HCT116 (cell line): Measurements from ENCODE around the gene TOP2B. TPM values are rescaled to one million over a fixed set of nuclear protein-coding genes. Genes with fewer than 3 reads are reported as not detected.

ENCODE experiments used
- ATAC-seq: fragments of 200-7000 bp; cut with Tn5 transposase; 2 replicates; pipeline ENCODE4 v1.9.1; 2020; ENCODE audit warnings: mild to moderate bottlenecking, moderate library complexity
- BruUV-seq: library from RNA; stranded (reverse); fragments of 400-500 nt; replicated peaks from 2 replicates; lab custom pipeline; 2021; lab: Mats Ljungman, UMichigan
- CTCF ChIA-PET: fragments of 300-600 bp; sonication (Branson Sonifier 250); formaldehyde crosslinking; loops from one replicate; lab custom pipeline; 2021; ENCODE audit warnings: antibody characterized with exemption; lab: Charles Lee
- POLR2A ChIA-PET: fragments of 300-600, 350-600 bp; sonication (Branson Sonifier 250); formaldehyde crosslinking; loops from one replicate; lab custom pipeline; 2021; ENCODE audit warnings: antibody characterized with exemption; lab: Charles Lee
- RAD21 ChIA-PET, 2 experiments: fragments of 300-600 bp; sonication (Branson Sonifier 250); formaldehyde crosslinking; loops; one replicate each; lab custom pipeline; 2023; ENCODE audit warnings: low total read pairs in 2 of 2; ENCODE audit not compliant: uncharacterized antibody in 2 of 2, unreplicated experiment in 2 of 2, low non-redundant PET in 1 of 2; lab: Charles Lee
- DNase-seq: peaks from one replicate; pipeline ENCODE4 v3.0.0-alpha.2; 2010; ENCODE audit warnings: low read depth, low spot score
- H2AFZ ChIP-seq: fragments of 200-600 bp; shearing (Covaris generic), sonication (generic); 2 replicates; pipeline ENCODE4 v1.6.1; 2017; ENCODE audit warnings: low read depth, mixed run types, mixed read lengths, antibody characterized with exemption, low read length; ENCODE audit not compliant: poor library complexity, severe bottlenecking
- H3K27ac ChIP-seq: 2 replicates; pipeline ENCODE4 v1.5.1; 2012; ENCODE audit warnings: low read depth, low read length
- H3K27me3 ChIP-seq: fragments of 200-600 bp; sonication (generic); 2 replicates; pipeline ENCODE4 v1.6.1; 2016; ENCODE audit warnings: mixed run types, low read length, mixed read lengths; ENCODE audit not compliant: insufficient read depth
- H3K36me3 ChIP-seq, 2 experiments: fragments of 200-500 bp in 1 of 2; fragments of 200-600 bp in 1 of 2; sonication (Bioruptor generic) in 1 of 2; sonication (generic) in 1 of 2; 2 replicates each; pipeline versions ENCODE4 v1.5.1 to v1.6.1; 2014 to 2016; ENCODE audit warnings: low read length in 2 of 2, inconsistent platforms in 1 of 2, mixed read lengths in 1 of 2, mixed run types in 1 of 2; ENCODE audit not compliant: insufficient read depth in 2 of 2, control insufficient read depth in 1 of 2
- H3K4me1 ChIP-seq, 2 experiments: fragments of 200-600 bp in 1 of 2; sonication (generic) in 1 of 2; 2 replicates each; pipeline versions ENCODE4 v1.5.1 to v1.6.1; 2012 to 2017; ENCODE audit warnings: low read length in 2 of 2, inconsistent platforms in 1 of 2, mild to moderate bottlenecking in 1 of 2, mixed read lengths in 1 of 2, mixed run types in 1 of 2, moderate library complexity in 1 of 2; ENCODE audit not compliant: insufficient read depth in 2 of 2, control insufficient read depth in 1 of 2
- H3K4me2 ChIP-seq: fragments of 200-600 bp; sonication (generic); 2 replicates; pipeline ENCODE4 v1.6.1; 2017; ENCODE audit warnings: mixed run types, low read length, mixed read lengths
- H3K4me3 ChIP-seq, 2 experiments: fragments of 200-600 bp in 1 of 2; sonication (generic) in 1 of 2; replicated peaks in 1 of 2; 2 replicates each; pipeline ENCODE4 v1.5.1; 2011 to 2016; ENCODE audit warnings: low read length in 2 of 2, control low read depth in 1 of 2, low read depth in 1 of 2, mild to moderate bottlenecking in 1 of 2, mixed read lengths in 1 of 2, mixed run types in 1 of 2
- H3K79me2 ChIP-seq: fragments of 200-600 bp; sonication (generic); 2 replicates; pipeline ENCODE4 v1.6.1; 2017; ENCODE audit warnings: mild to moderate bottlenecking, mixed run types, low read length, moderate library complexity, mixed read lengths; ENCODE audit not compliant: insufficient read depth
- H3K9ac ChIP-seq: fragments of 200-600 bp; sonication (generic); 2 replicates; pipeline ENCODE4 v1.6.1; 2016; ENCODE audit warnings: low read length, mixed read lengths
- H3K9me2 ChIP-seq: fragments of 200-600 bp; sonication (generic), shearing (Covaris generic); 2 replicates; pipeline ENCODE4 v1.6.1; 2017; ENCODE audit warnings: mixed run types, mild to moderate bottlenecking, moderate library complexity; ENCODE audit not compliant: insufficient read depth
- H3K9me3 ChIP-seq, 2 experiments: fragments of 200-500 bp in 1 of 2; fragments of 200-600 bp in 1 of 2; sonication (Bioruptor generic) in 1 of 2; sonication (generic) in 1 of 2; 2 replicates each; pipeline ENCODE4 v1.6.1; 2014 to 2017; ENCODE audit warnings: low read length in 2 of 2, mixed read lengths in 2 of 2, inconsistent platforms in 1 of 2, low read depth in 1 of 2, mild to moderate bottlenecking in 1 of 2, mixed run types in 1 of 2, moderate library complexity in 1 of 2; ENCODE audit not compliant: control insufficient read depth in 1 of 2, insufficient read depth in 1 of 2
- H4K20me1 ChIP-seq: fragments of 200-600 bp; sonication (generic), shearing (Covaris generic); 2 replicates; pipeline ENCODE4 v1.6.1; 2017; ENCODE audit warnings: mixed run types, mild to moderate bottlenecking, moderate library complexity; ENCODE audit not compliant: insufficient read depth
- CBX3 ChIP-seq: IDR thresholded peaks from 2 replicates; pipeline ENCODE4 v1.6.1; 2012; ENCODE audit warnings: low read depth
- CEBPB ChIP-seq: IDR thresholded peaks from 2 replicates; pipeline ENCODE4 v1.6.1; 2012; ENCODE audit warnings: low read depth
- EGR1 ChIP-seq: IDR thresholded peaks from 2 replicates; pipeline ENCODE4 v1.6.1; 2012; ENCODE audit warnings: low read depth
- EZH2 ChIP-seq: fragments of 200-600 bp; sonication (generic); IDR thresholded peaks from 2 replicates; pipeline ENCODE4 v1.6.1; 2017; ENCODE audit warnings: antibody characterized with exemption, mixed run types
- EZH2phosphoT487 ChIP-seq: fragments of 200-600 bp; IDR thresholded peaks from 2 replicates; pipeline ENCODE4 v1.6.1; 2018; ENCODE audit warnings: antibody characterized with exemption, borderline replicate concordance
- FOSL1 ChIP-seq: IDR thresholded peaks from 2 replicates; pipeline ENCODE4 v1.6.1; 2012; ENCODE audit warnings: low read depth
- JUND ChIP-seq: IDR thresholded peaks from 2 replicates; pipeline ENCODE4 v1.6.1; 2012
- MAX ChIP-seq: IDR thresholded peaks from 2 replicates; pipeline ENCODE4 v1.6.1; 2012
- POLR2A ChIP-seq: IDR thresholded peaks from 2 replicates; pipeline ENCODE4 v1.7.0; 2011; ENCODE audit warnings: borderline replicate concordance; ENCODE audit not compliant: insufficient read depth, insufficient read length; ENCODE audit errors: extremely low read depth
- POLR2AphosphoS5 ChIP-seq: IDR thresholded peaks from 2 replicates; pipeline ENCODE4 v1.6.1; 2011; ENCODE audit warnings: mild to moderate bottlenecking, low read depth, low read length, moderate library complexity
- SIN3A ChIP-seq: IDR thresholded peaks from 2 replicates; pipeline ENCODE4 v1.6.1; 2012; ENCODE audit warnings: low read depth
- SRF ChIP-seq: IDR thresholded peaks from 2 replicates; pipeline ENCODE4 v1.6.1; 2012; ENCODE audit warnings: low read depth
- TCF7L2 ChIP-seq: IDR thresholded peaks from 2 replicates; pipeline ENCODE4 v1.7.0; 2011; ENCODE audit warnings: borderline replicate concordance, inconsistent platforms; ENCODE audit not compliant: insufficient read depth, insufficient read length; ENCODE audit errors: extremely low read depth
- YY1 ChIP-seq: IDR thresholded peaks from 2 replicates; pipeline ENCODE4 v1.6.1; 2011; ENCODE audit warnings: low read length, low read depth, moderate library complexity, mild to moderate bottlenecking; ENCODE audit not compliant: insufficient replicate concordance; ENCODE audit errors: extremely low read depth
- ZNF274 ChIP-seq: fragments of 200-500 bp; sonication (Bioruptor generic); IDR thresholded peaks from 2 replicates; pipeline ENCODE4 v1.6.1; 2014; ENCODE audit warnings: mild to moderate bottlenecking, low read depth, low read length, inconsistent platforms
- intact Hi-C: fragments of 100-400 bp; cut with micrococcal nuclease; formaldehyde crosslinking; loops from 2 replicates; pipeline ENCODE4 v1.10.0; 2022
- total RNA-seq: library from RNA; stranded (reverse); gene quantifications from one replicate; pipeline ENCODE4 v1.2.1, GENCODE V29; 2021; ENCODE audit not compliant: unreplicated experiment
- TF ChIP-seq, protein P1 (sequence below): IDR thresholded peaks from 2 replicates; pipeline ENCODE4 v1.6.1; 2011; ENCODE audit warnings: mild to moderate bottlenecking, low read length, moderate library complexity; ENCODE audit not compliant: insufficient replicate concordance; ENCODE audit errors: extremely low read depth
- TF ChIP-seq, protein P2 (sequence below): IDR thresholded peaks from 2 replicates; pipeline ENCODE4 v1.6.1; 2012; ENCODE audit warnings: low read depth

The TOP2B gene
- total RNA-seq, 1 experiment from 2014 or later, result 101 TPM

GRCh38 chr3:25631989-25632388, 32.7 kb downstream of the TOP2B start:
- Histone ChIP-seq H3K79me2 (no peaks in the 10 kb centered on the region), H3K9me3 (no peaks in the 10 kb centered on the region), H3K9me2 (no peaks in the 10 kb centered on the region), H3K27ac (no peak overlapping the region), H3K9ac (no peak overlapping the region), H3K4me1 (no peaks in the 10 kb centered on the region), H3K36me3 (peaks cover 4 to 38% of the 10 kb centered on the region in 2 experiments), H2AFZ (no peak overlapping the region), H3K4me3 (no peak overlapping the region), H3K4me2 (no peak overlapping the region), H3K27me3 (no peaks in the 10 kb centered on the region), H4K20me1 (no peaks in the 10 kb centered on the region)
- intact Hi-C loops, result no loop called here
- RAD21 ChIA-PET, result no interaction called here
- CTCF ChIA-PET, result no interaction called here
- ATAC-seq (no peak), DNase-seq (no peak)
- BruUV-seq, result no TSS peak
- no peak for TF ChIP-seq EZH2phosphoT487
- no peak for TF ChIP-seq CBX3
- no peak for TF ChIP-seq SIN3A
- POLR2A ChIA-PET, result no interaction called here

DNA sequence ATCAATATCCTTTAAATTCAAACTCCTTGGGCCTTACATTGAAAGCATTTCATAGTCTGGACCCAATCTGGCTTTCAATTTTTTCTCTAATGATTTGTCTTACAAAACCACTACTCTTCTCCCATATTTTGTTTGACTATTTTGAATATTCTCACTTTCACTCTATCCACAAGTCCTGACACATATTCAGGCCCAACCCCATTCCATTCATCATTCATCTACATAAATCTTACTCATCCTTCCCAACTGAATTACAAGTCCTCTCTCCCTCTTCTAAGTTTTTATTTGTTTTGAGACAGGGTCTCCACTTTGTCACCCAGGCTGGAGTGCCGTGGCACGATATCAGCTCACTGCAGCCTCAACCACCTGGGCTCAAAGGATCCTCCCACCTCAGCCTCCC, 43.6 kb downstream of the TOP2B start:
- Histone ChIP-seq H3K79me2 (no peaks in the 10 kb centered on the region), H3K9ac (no peak overlapping the region), H3K4me2 (no peak overlapping the region), H4K20me1 (no peaks in the 10 kb centered on the region), H3K4me1 (peaks cover 0 to 8% of the 10 kb centered on the region in 2 experiments; a peak in 1 of 4 replicates), H3K9me3 (no peaks in the 10 kb centered on the region), H3K9me2 (no peaks in the 10 kb centered on the region), H3K27me3 (no peaks in the 10 kb centered on the region), H3K27ac (no peak overlapping the region), H2AFZ (no peak overlapping the region), H3K4me3 (no peak overlapping the region), H3K36me3 (peaks cover 6 to 21% of the 10 kb centered on the region in 2 experiments; a peak in 3 of 4 replicates)
- DNase-seq (no peak), ATAC-seq (no peak)
- ChIA-PET POLR2A (no interaction called here), RAD21 (no interaction called here), CTCF (no interaction called here)
- BruUV-seq, result no TSS peak
- intact Hi-C loops, result no loop called here
- TF ChIP-seq ZNF274, result no peak
- no peak for TF ChIP-seq POLR2A
- no peak for TF ChIP-seq MAX
- TF ChIP-seq JUND, result no peak
- TF ChIP-seq CBX3, result no peak
- no peak for TF ChIP-seq SRF
- TF ChIP-seq, protein P1, sequence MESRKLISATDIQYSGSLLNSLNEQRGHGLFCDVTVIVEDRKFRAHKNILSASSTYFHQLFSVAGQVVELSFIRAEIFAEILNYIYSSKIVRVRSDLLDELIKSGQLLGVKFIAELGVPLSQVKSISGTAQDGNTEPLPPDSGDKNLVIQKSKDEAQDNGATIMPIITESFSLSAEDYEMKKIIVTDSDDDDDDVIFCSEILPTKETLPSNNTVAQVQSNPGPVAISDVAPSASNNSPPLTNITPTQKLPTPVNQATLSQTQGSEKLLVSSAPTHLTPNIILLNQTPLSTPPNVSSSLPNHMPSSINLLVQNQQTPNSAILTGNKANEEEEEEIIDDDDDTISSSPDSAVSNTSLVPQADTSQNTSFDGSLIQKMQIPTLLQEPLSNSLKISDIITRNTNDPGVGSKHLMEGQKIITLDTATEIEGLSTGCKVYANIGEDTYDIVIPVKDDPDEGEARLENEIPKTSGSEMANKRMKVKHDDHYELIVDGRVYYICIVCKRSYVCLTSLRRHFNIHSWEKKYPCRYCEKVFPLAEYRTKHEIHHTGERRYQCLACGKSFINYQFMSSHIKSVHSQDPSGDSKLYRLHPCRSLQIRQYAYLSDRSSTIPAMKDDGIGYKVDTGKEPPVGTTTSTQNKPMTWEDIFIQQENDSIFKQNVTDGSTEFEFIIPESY, result no peak
- TF ChIP-seq FOSL1, result no peak
- no peak for TF ChIP-seq YY1
- TF ChIP-seq TCF7L2, result no peak
- no peak for TF ChIP-seq EZH2
- TF ChIP-seq POLR2AphosphoS5, result no peak
- TF ChIP-seq EGR1, result no peak
- TF ChIP-seq CEBPB, result no peak
- TF ChIP-seq, protein P2, sequence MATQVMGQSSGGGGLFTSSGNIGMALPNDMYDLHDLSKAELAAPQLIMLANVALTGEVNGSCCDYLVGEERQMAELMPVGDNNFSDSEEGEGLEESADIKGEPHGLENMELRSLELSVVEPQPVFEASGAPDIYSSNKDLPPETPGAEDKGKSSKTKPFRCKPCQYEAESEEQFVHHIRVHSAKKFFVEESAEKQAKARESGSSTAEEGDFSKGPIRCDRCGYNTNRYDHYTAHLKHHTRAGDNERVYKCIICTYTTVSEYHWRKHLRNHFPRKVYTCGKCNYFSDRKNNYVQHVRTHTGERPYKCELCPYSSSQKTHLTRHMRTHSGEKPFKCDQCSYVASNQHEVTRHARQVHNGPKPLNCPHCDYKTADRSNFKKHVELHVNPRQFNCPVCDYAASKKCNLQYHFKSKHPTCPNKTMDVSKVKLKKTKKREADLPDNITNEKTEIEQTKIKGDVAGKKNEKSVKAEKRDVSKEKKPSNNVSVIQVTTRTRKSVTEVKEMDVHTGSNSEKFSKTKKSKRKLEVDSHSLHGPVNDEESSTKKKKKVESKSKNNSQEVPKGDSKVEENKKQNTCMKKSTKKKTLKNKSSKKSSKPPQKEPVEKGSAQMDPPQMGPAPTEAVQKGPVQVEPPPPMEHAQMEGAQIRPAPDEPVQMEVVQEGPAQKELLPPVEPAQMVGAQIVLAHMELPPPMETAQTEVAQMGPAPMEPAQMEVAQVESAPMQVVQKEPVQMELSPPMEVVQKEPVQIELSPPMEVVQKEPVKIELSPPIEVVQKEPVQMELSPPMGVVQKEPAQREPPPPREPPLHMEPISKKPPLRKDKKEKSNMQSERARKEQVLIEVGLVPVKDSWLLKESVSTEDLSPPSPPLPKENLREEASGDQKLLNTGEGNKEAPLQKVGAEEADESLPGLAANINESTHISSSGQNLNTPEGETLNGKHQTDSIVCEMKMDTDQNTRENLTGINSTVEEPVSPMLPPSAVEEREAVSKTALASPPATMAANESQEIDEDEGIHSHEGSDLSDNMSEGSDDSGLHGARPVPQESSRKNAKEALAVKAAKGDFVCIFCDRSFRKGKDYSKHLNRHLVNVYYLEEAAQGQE, result no peak
